Epithelial cell of prostate (primary cell): ENCODE results near the gene SERTAD2.

ENCODE experiments used
- DNase-seq: peaks from one replicate; pipeline ENCODE4 v3.0.0-alpha.2; 2011; ENCODE audit warnings: low read depth, low spot score
- H3K27ac ChIP-seq: fragments of 450-650 bp; 2 replicates; pipeline ENCODE4 v1.5.1; 2017; ENCODE audit warnings: mild to moderate bottlenecking

The SERTAD2 gene

DNA sequence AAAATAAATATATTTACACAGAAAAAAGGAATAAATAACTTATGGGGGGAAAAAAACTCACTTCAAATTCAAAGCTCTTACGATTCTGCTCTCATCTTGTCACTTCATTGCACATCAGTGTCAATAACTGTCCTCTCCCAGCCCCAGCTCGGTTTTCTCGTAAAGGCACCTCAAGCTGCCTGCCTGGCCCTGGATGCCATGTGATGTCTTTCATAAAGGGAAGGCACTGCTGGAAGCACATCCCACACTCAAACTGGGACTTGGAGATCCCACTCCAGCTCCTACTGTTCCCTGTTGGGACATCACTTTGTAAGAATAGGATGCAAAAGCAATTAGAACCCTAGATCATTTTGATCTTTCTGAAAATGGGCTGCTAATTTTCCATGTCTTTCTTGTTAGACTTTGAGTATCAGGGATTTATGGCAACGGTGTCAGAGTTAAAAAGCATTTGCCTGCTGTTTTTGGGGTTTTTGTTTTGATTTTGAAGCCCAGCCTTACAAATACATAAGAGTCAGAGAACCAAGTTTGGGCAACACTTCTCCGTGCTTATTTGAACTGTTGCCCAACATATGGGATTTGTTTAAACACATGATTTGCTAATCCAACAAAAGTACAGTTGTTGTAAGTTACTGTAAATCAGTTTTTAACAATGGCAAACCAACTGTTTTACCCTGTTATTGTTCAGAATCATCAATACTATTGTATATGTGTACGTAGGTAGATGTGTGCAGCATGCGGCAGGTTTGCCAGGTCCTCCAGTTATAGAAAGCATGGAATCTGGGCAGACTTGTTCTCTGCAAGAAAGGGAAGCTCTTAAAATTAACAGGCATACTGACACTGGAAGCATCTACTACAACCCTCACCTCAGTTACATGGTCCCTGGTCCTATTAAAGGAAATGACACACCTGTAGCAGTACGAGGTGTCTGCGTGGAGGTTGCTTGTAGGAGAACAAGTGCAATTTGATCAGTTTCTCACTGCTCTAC lies 20.6 kb downstream of the SERTAD2 start:
- DNase-seq, result no peak
- no peak overlapping the region for H3K27ac ChIP-seq

DNA sequence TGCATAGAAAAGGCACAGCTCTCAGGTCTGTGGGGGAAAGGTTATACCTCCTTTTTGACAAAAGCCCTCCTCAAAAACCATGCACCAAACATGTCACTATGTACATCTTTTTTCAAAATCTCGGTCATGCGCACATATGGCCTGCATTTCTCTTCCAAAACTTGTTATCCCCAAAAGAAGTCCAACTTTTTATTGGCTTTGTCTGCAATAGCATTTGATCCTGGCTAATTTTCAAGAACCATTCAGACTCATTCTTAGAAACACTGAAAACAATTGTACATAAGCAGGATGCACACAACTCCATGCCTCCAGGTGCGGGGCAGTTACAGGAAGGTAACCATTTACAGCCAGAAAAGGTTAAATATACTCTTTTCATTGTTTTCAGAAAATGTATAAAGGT lies 21.9 kb downstream of the SERTAD2 start:
- no peak for DNase-seq
- no peak overlapping the region for H3K27ac ChIP-seq

DNA sequence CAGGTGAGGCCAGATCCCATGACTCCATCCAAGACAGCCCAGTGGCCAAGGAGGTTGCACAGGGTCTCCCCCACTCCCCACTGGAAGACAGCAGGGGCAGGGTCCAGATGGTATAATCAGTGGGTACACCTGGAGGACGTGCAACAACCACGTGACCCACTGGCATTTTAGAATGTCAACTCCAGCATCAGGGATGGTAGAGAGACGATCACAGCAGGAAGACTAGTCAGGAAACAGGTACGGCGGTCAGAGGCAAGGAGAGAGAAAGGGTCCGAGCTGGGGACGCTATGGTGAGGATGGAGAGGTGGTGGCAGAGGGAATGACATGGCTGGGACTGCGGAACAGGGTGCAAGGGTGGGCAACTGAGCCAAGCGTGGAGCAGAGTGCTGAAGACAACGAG lies 23.0 kb downstream of the SERTAD2 start:
- H3K27ac ChIP-seq, result no peak overlapping the region

DNA sequence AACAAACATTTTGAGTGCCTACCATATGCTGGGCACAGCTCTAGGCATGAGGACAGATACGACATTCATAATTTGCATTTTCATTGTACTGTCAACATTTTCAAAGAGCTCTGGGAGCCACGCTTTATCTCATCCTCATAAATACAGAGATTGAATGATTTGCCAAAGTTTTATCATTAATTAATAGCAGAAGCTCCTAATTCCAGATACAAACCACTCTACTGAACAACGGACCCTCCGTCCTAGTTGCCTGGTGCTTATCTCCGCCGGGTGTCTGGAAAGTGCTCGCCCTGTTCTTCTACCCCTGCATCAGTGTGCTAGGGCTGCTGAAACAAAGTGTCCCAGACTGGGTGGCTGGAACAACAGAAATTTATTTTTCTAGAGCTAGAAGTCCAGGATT lies 23.8 kb downstream of the SERTAD2 start:
- H3K27ac ChIP-seq, result no peak overlapping the region
- DNase-seq, result no peak

More for the DNA sequence above, 23.0 kb downstream of the SERTAD2 start:
- DNase-seq, result no peak

DNA sequence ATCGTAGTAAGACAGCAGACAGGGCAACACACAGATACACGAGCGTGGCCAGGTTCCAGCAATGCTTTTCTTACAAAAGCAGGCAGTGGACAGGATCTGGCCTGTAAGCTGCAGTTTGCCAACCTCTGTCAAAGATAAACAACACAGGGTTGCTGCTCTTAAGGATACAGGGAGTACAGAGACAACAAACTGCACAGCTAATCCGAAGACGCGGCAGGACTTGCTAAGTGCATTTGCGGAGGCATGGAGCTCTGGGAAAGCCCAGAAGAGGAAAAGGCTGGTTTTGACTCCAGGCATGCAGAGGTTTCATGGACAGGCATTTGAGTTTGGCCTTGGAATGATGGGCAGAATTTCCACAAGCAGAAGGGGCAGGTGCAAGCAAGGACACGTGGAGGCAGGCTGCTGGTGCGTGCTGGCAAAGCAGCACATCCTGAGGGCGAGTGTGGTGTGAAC lies 24.4 kb downstream of the SERTAD2 start:
- no peak overlapping the region for H3K27ac ChIP-seq
- no peak for DNase-seq

DNA sequence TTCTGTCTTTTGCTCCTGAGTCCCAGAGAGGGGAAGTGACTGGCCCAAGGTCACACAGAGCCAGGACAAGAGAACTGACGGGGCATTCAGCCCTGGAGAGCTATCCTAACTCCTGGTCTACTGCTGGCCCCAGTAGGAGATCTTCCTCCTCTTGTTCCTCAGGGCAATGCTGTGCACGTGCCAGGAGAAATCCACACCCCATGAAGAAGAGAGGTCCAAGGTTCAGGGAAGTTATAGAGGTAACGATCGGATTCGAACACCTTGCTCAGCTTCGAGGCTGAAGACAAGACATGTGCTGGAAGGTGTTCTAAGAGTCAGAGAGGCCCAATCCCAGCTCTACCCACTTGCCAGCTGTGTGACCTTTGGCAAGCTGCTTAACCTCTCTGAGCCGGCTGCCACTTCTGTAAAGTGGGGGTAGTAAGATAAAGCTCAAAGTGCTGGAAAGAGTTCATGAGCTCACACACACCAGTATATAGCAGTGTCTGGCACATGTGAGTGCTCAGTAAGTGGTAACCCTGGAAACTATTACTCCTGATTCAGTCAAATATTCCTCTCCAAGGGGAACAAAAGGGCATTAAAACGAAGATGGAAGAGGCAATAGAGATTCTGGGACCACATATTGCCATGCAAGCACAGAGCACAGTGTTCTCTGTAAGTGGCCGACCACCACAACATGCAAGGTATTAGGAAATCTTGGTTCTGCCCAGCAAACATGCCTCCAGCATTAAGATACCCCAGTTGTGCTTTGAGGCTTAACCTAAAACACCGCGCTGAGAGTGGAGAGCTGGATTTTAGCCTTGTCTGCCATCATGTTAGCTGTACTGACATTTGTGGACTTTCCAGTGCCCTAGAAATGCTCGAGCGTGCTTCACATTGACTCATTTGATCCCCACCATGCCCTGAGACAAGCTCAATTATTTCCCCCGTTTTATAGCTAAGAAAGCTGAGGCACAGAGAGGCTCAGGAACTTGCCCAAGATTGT lies 25.6 kb downstream of the SERTAD2 start:
- no peak overlapping the region for H3K27ac ChIP-seq

DNA sequence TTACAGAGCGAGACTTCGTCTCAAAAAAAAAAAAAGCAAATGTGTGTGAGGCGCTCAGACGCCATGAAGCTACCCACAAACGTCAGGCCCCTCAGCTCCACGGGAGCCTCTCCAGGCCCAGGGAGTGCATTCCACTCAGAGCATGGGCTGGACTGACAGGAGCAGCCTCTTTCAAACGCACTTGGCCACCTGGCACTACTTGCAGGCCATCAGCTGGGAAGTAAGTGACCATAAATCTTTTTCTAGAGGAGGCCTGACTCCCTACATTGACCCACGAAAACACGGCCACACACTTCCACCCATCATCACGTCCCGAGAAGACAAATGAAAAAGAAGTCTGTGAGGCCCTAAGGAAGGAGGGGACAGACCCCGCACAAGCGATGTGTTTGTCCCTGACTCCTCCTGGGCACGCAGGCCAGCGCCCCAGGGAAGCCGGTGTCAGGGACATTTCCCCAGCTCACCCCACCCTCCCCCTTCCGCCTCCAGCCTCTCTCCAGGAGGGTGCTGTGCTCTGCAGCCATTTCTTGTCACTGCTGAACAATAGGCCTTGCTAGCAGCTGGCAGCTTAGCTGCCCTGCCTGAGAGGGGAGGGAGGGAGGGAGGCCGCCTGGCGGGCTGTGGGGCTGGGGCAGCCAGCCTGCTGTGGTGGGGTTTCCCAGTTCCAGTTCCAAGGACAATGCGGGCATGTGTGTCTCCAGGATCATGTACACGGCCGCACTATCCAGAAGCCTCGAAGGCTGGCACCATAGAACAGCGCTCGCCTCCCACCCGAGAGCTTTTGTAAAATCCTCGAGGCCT lies 26.6 kb downstream of the SERTAD2 start:
- no peak for DNase-seq
- H3K27ac ChIP-seq, result no peak overlapping the region

More for the DNA sequence above, 25.6 kb downstream of the SERTAD2 start:
- DNase-seq, result no peak

DNA sequence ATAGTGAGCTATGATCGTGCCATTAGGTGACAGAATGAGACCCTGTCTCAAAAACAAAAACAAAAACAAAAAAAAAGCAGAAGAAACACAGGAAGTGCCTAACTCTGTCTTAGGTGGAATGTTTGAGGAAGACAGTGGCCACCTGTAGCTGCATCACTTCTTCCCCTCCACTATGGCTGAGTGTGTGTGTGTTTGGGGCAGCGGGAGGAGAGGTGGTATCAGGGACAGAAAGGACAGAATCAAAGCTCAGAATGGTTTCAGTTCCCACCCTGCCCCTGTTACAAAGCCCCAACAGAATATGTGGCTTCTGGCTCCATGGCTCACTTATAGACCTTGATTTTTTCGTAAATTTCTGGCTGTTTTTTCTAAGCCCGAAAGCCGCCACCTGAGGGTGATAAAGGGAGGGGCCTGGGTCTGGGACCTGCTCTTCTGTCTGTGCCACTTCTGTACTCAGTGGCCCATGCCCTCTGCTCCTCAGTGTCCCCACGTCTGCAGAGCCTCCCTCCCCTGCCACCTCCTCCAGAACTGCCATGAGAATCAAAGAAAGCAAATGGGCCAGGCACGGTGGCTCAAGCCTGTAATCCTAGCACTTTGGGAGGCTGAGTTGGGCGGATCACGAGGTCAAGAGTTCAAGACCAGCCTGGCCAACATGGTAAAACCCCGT lies 27.4 kb downstream of the SERTAD2 start:
- DNase-seq, result no peak
- no peak overlapping the region for H3K27ac ChIP-seq

DNA sequence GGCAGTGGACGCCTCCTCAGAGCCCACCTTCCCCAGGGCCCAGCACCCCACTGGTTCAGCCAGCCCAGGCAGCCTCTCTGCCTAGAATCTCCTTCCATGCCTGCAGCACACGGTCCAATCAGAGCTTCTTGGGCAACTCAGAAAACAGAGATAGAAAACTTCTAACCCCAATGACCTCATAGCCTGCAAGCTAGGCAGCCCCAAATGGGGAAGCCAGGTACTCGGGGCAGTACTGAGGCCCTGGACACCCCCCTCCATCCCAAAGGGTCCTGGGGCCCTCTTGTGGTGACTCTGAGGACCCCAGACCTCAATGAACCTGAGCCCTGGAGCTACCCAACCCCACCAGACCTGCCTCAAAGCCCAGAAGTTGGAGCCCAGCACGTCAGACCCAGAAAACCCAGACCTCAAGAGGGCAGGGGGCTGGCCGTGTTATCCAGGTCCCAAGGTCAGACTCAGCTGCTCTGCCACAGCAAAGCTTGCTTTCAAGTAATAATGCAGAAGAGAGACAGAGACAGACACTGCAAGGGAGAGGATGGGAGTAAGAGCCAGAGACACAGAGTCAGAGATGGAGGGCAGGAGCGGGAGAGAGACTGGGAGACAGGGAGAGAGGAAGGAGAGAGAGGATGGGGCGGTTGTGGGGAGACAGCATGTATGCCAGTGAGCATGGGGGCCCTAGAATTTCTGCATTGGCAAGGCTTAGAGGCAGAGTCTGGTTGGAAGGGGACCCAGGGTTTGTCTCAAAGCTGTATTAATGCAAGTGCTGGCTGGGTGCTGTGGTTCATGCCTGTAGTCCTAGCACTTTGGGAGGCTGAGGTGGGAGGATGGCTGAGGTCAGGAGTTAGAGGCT lies 28.2 kb downstream of the SERTAD2 start:
- DNase-seq, result no peak

DNA sequence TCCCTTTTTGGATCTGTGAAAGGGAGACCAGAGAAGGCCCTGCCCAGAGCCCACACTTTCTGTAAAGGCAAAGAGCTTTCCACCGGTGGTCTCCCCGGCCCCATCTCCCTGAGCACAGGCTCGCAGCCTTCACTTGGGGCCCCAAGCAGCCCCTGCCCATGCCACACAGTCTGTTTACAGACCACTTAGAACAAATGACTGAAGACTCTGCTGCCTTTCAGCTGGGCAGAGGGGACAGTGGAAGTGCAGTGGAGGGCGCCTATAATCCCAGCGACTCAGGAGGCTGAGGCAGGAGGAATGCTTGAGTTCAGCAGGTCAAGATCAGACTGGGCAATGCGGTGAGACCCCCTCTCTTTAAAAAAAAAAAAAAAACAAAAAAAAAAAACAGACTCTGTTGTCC lies 28.9 kb downstream of the SERTAD2 start:
- H3K27ac ChIP-seq, result no peak overlapping the region
- DNase-seq, result no peak

More for the DNA sequence above, 28.2 kb downstream of the SERTAD2 start:
- no peak overlapping the region for H3K27ac ChIP-seq

DNA sequence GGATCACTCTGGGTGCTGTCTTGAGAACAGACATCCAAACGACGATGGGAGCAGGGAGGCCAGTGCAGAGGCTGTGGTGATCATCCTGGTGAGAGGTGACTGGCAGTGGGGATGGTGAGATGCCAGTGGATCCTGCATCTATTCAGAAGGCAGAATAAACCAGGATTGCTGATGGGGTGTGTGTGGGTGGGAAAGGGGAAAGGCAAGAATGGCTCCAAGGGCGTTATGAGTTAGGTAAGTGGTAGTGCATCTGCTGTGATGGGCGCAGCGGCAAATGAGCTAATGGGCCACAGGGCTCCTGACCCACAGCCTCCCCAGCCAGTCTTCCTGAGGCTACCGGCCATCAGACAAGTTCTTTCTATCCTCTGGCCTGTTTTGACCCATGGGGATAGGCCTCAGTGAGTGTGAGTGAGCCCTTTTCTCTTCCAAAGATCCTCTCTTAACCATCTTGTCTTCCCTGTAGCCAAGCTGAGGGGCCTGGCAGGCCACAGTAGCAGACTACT lies 29.6 kb downstream of the SERTAD2 start:
- H3K27ac ChIP-seq, result no peak overlapping the region
- no peak for DNase-seq

DNA sequence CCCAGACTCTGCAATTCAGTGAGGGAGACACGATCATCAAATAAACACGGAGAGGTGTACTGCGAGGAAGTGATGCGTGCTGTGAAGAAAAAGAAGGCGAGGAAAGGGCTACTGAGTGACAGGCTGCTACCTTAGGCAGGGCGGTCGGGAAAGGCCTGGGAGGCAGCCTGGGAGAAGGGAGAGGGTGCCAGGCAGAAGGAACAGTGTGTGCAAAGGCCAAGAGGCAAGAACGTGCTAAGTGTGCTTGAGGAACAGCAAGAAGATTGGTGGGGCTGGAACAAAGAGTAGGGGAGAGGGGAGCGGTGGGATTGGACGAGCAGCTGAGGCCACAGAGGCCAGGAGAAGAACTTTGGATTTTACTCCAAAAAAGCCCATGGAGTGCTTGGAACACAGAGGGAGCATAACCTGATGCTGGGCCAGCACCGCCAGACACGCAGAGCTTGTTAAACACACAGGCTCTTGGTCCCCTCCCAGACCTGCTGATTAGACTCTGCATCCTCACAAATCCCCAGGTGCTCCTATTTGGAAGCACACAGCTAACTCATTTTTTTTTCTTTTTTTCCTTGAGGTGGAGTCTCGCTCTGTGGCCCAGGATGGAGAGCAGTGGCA lies 30.4 kb downstream of the SERTAD2 start:
- no peak for DNase-seq
- no peak overlapping the region for H3K27ac ChIP-seq

DNA sequence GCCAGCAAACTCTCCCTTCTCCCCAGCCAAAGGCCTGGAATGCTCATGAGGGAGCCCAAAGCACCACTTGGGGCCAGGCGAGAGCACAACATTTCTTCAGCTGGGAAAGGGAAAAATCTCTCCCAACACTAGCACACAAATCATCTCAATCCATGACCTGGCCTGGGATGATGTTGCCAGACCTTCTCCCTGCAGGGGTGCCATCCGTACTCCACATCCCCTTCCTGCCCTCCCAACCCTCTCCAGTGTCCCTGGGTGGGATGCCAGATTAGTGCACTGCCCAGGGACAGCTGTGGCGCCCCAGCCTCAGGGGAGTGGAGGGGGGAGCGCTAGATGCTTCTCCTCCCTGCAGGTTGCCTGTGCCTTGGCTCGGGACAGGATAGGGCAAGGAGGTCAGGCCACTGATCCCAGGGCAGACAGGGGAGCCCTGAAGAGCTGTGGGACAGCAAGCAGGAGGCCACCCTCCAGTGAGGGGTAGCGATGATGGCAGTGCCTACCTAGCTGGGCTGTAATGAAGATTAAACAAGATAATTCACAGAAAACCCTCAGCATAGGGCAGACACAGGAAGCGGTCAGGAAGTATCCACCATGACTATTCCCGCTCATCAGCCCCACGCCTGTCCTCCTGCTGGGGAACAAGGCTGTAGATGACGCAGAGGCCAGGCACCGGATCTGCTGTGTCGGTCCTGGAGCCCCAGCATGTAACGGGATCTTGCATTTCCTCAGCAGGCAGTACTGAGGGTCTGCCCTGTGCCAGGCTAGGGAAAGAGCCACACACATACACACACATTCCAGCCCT lies 31.1 kb downstream of the SERTAD2 start:
- no peak overlapping the region for H3K27ac ChIP-seq
- no peak for DNase-seq

DNA sequence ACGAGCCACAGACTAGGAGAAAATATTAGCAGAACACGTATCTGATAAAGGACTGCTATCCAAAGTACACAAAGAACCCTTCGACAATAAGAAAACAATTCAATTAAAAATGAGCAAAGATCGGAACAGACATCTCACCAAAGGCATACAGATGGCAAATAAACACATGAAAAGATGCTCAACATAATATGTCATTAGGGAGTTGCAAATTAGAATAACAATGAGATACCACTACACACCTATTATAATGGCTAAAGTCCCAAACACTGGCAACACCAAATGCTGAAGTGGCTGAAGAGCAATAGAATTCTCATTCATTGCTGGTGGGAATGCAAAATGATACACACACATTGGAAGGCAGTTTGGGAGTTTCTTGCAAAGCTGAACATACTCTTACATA lies 33.1 kb downstream of the SERTAD2 start:
- DNase-seq, result no peak
- H3K27ac ChIP-seq, result no peak overlapping the region

DNA sequence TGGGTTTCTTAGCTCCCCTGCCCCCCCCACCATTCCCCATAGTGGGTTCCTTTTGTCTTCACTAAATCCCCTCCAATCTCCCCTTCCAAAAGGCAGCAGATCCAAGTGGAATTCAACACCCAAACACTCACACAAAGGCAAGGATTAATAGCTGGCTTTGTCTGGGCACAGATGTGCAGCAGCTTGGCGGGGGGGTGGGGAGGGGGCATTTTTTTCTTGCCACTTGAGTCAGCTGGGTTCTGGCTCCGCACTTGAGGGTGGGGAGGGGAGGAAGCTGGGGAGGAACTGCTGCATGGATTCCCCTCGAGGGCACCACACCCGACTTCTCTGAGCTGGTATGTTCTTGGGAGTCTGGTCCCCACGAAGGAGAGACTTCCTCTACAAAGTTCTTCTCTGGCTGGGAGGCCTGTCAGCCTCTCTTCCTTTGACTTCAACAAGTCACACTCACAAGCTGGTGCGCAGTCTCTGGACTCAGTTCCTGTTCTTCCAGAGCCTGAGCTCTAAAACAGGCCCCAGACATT lies 36.0 kb downstream of the SERTAD2 start:
- no peak overlapping the region for H3K27ac ChIP-seq
- no peak for DNase-seq

DNA sequence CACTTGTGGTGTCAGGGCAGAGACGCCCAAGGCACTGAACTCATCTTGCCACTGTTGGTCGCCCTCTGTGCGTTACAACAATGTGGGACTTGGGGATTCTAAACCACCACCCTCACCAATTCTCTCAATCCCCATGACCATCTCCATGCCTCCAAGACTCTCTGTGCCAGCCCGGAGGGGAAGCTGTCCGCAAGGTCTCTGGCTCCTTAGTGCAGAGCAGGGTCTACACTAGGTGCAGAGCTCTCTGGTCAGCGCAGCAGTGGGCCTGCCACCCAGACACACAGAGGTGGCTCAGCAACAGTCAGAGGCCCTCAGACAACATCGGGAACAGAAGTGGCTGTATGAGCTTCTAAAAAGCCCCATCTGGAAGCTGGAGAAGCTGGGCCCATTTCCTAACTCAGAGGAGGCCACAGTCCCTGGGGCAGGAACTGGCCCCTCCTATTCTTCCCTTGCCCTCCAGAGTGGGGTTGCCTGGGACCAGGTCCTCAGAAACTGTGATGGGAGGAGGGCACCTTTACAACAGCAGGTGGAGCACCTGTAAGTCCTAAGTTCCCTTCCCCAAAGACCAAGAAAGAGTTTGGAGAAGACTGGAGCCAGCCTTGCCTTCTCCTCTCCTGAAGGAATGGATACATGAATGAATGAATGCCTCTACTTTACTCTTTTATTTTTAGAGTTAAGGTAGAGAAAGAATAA lies 37.7 kb downstream of the SERTAD2 start:
- no peak overlapping the region for H3K27ac ChIP-seq
- DNase-seq, result no peak
